ENCODE results near the gene OPN1LW. TPM values are rescaled to one million over a fixed set of nuclear protein-coding genes. Genes with fewer than 3 reads are reported as not detected.

Gene OPN1LW
- total RNA-seq, 1 experiment from 2014 or later, result not detected

- no peaks in the 10 kb centered on the region for H4K20me1 ChIP-seq (ENCODE audit: insufficient read depth)
- TF ChIP-seq POLR2AphosphoS5 (IDR thresholded peaks at IDR 0.05; ENCODE audit: low read depth, low read length) (no peak), ZFX (IDR thresholded peaks at IDR 0.05) (no peak), ZNF274 (IDR thresholded peaks at IDR 0.05; ENCODE audit: low read depth, low read length) (no peak), SRF (IDR thresholded peaks at IDR 0.05; ENCODE audit: low read depth) (no peak), ZBTB33 (IDR thresholded peaks at IDR 0.05; ENCODE audit: extremely low read depth, insufficient replicate concordance, low read length) (no peak), CTCF (IDR thresholded peaks at IDR 0.05 in 2 of 3, conservative IDR thresholded peaks at IDR 0.05 in 1 of 3; ENCODE audit: borderline replicate concordance in 1 of 3, insufficient read depth in 1 of 3, low read depth in 2 of 3, low read length in 2 of 3) (no peak)
- ChIA-PET CTCF (no interaction called here), POLR2A (no interaction called here), RAD21 (ENCODE audit: low non-redundant PET in 1 of 2, low total read pairs in 2 of 2, uncharacterized antibody in 2 of 2, unreplicated experiment in 2 of 2) (no interaction called here)
- no peak overlapping the region for H3K27ac ChIP-seq (ENCODE audit: low read depth, low read length)
- no peak overlapping the region for H2AFZ ChIP-seq (ENCODE audit: low read depth, low read length, poor library complexity, severe bottlenecking)
- H3K36me3 ChIP-seq (ENCODE audit: control insufficient read depth in 1 of 2, insufficient read depth in 2 of 2, low read length in 2 of 2), result no peaks in the 10 kb centered on the region
- ATAC-seq (no peak), DNase-seq (ENCODE audit: low read depth, low spot score) (no peak)
- no TSS peak for BruUV-seq (replicated peaks)
- H3K4me2 ChIP-seq (ENCODE audit: low read length), result no peak overlapping the region
- no peaks in the 10 kb centered on the region for H3K79me2 ChIP-seq (ENCODE audit: insufficient read depth, low read length)
- H3K9me2 ChIP-seq (ENCODE audit: insufficient read depth), result no peaks in the 10 kb centered on the region
- peaks cover 0 to 4% of the 10 kb centered on the region in 2 experiments; a peak in 1 of 4 replicates for H3K4me1 ChIP-seq (ENCODE audit: control insufficient read depth in 1 of 2, insufficient read depth in 2 of 2, low read length in 2 of 2)
- H3K27me3 ChIP-seq (ENCODE audit: insufficient read depth, low read length), result no peaks in the 10 kb centered on the region
- no peaks in the 10 kb centered on the region for H3K9me3 ChIP-seq (ENCODE audit: control insufficient read depth in 1 of 2, insufficient read depth in 1 of 2, low read depth in 1 of 2, low read length in 2 of 2)
- no peak overlapping the region for H3K9ac ChIP-seq (ENCODE audit: low read length)
- H3K4me3 ChIP-seq (replicated peaks in 1 of 2; ENCODE audit: low read depth in 1 of 2, low read length in 2 of 2), result no peak overlapping the region
- intact Hi-C loops (cut with micrococcal nuclease), result no loop called here
Observed at GRCh38 chrX:154140742-154141141, 3.3 kb upstream of the OPN1LW start.
